GM23338 (cell line): ENCODE measurements around the gene ZDHHC18. TPM values are rescaled to one million over a fixed set of nuclear protein-coding genes. Genes with fewer than 3 reads are reported as not detected.
"Not testable (repeated sequence)": the region's sequence is repeated elsewhere in the genome, so short reads cannot be mapped to it uniquely, and the experiment has no call there.

Experiments used
- ATAC-seq: fragments of 200-7000 bp; cut with Tn5 transposase; 3 replicates; pipeline ENCODE4 v1.9.1; 2020
- DNase-seq: peaks from one replicate; pipeline ENCODE4 v3.0.0-alpha.2; 2015; ENCODE audit warnings: low spot score
- H2AFZ ChIP-seq: fragments of 200-600 bp; sonication (generic); 2 replicates; pipeline ENCODE4 v1.8.0; 2016; ENCODE audit warnings: antibody characterized with exemption, mild to moderate bottlenecking, moderate library complexity
- H3F3A ChIP-seq: fragments of 200-600 bp; sonication (generic); replicated peaks from 2 replicates; pipeline ENCODE4 v1.8.0; 2017; ENCODE audit warnings: antibody characterized with exemption, mixed run types, low read depth
- H3K27ac ChIP-seq: fragments of 200-600 bp; sonication (generic); 2 replicates; pipeline ENCODE4 v1.6.1; 2016; ENCODE audit warnings: low read depth
- H3K27me3 ChIP-seq: fragments of 200-600 bp; sonication (generic); 2 replicates; pipeline ENCODE4 v1.8.0; 2016; ENCODE audit warnings: mild to moderate bottlenecking, mixed run types, moderate library complexity; ENCODE audit not compliant: insufficient read depth
- H3K36me3 ChIP-seq: fragments of 200-600 bp; sonication (generic); 2 replicates; pipeline ENCODE4 v1.8.0; 2016; ENCODE audit warnings: mild to moderate bottlenecking; ENCODE audit not compliant: insufficient read depth
- H3K4me1 ChIP-seq: fragments of 200-600 bp; sonication (generic); 2 replicates; pipeline ENCODE4 v1.8.0; 2016; ENCODE audit warnings: mild to moderate bottlenecking, moderate library complexity; ENCODE audit not compliant: insufficient read depth
- H3K4me2 ChIP-seq: fragments of 200-600 bp; sonication (generic); 2 replicates; pipeline ENCODE4 v1.7.1; 2017; ENCODE audit warnings: mixed run types
- H3K4me3 ChIP-seq: fragments of 200-600 bp; sonication (generic); 2 replicates; pipeline ENCODE4 v1.6.1; 2016; ENCODE audit warnings: mixed run types
- H3K79me2 ChIP-seq: fragments of 200-600 bp; sonication (generic); replicated peaks from 2 replicates; pipeline ENCODE4 v1.8.0; 2017; ENCODE audit warnings: mild to moderate bottlenecking; ENCODE audit not compliant: insufficient read depth
- H3K9me2 ChIP-seq: fragments of 200-600 bp; sonication (generic); 2 replicates; pipeline ENCODE4 v1.8.0; 2017; ENCODE audit not compliant: insufficient read depth
- H4K20me1 ChIP-seq: fragments of 200-600 bp; sonication (generic); replicated peaks from 2 replicates; pipeline ENCODE4 v1.8.0; 2017; ENCODE audit warnings: mild to moderate bottlenecking; ENCODE audit not compliant: insufficient read depth
- H3K27ac Mint-ChIP-seq: 2 replicates; pipeline ENCODE4 v1.8.0; 2020; ENCODE audit warnings: inconsistent platforms, mild to moderate bottlenecking, moderate library complexity, mixed read lengths
- H3K27me3 Mint-ChIP-seq: 3 replicates; pipeline ENCODE4 v1.8.0; 2022; ENCODE audit warnings: low read depth, mild to moderate bottlenecking, moderate library complexity, mixed read lengths, inconsistent platforms; ENCODE audit not compliant: insufficient read depth, poor library complexity
- H3K36me3 Mint-ChIP-seq: 3 replicates; pipeline ENCODE4 v1.8.0; 2021; ENCODE audit warnings: low read depth, mild to moderate bottlenecking, inconsistent platforms, moderate library complexity, mixed read lengths
- H3K4me1 Mint-ChIP-seq: 3 replicates; pipeline ENCODE4 v1.8.0; 2020; ENCODE audit warnings: mild to moderate bottlenecking, inconsistent platforms, mixed read lengths
- H3K4me3 Mint-ChIP-seq: 3 replicates; pipeline ENCODE4 v1.8.0; 2021; ENCODE audit warnings: moderate library complexity, mild to moderate bottlenecking, inconsistent platforms, mixed read lengths
- H3K9me3 Mint-ChIP-seq: 3 replicates; pipeline ENCODE4 v1.8.0; 2020; ENCODE audit warnings: moderate library complexity, mild to moderate bottlenecking, inconsistent platforms, mixed read lengths
- CREB1 ChIP-seq: fragments of 250-450 bp; sonication (Bioruptor Pico); IDR thresholded peaks from 2 replicates; pipeline ENCODE4 v1.5.0; 2020; ENCODE audit warnings: low read depth, mild to moderate bottlenecking, moderate library complexity
- CTCF ChIP-seq, 2 experiments: fragments of 200-600 bp in 1 of 2; sonication (generic) in 1 of 2; conservative IDR thresholded peaks; 2 replicates each; pipeline versions ENCODE4 v1.5.1 to v1.6.1; 2016 to 2017; ENCODE audit warnings: antibody characterized with exemption in 2 of 2, low read depth in 2 of 2, mild to moderate bottlenecking in 2 of 2, moderate library complexity in 1 of 2
- EZH2 ChIP-seq: fragments of 200-600 bp; sonication (generic); IDR thresholded peaks from one replicate; pipeline ENCODE4 v1.8.0; 2017; ENCODE audit warnings: antibody characterized with exemption, mild to moderate bottlenecking, low read depth; ENCODE audit not compliant: unreplicated experiment
- EZH2phosphoT487 ChIP-seq: fragments of 200-600 bp; sonication (generic); IDR thresholded peaks from one replicate; pipeline ENCODE4 v1.8.1; 2018; ENCODE audit warnings: antibody characterized with exemption; ENCODE audit not compliant: unreplicated experiment
- JUNB ChIP-seq: IDR thresholded peaks from one replicate; pipeline ENCODE4 v1.6.1; 2016; ENCODE audit warnings: antibody characterized with exemption; ENCODE audit not compliant: unreplicated experiment
- POLR2AphosphoS5 ChIP-seq: IDR thresholded peaks from 2 replicates; pipeline ENCODE4 v1.6.1; 2016; ENCODE audit warnings: antibody characterized with exemption, low read depth
- REST ChIP-seq: IDR thresholded peaks from one replicate; pipeline ENCODE4 v1.6.1; 2018; ENCODE audit warnings: antibody characterized with exemption; ENCODE audit not compliant: unreplicated experiment
- STAT1 ChIP-seq: IDR thresholded peaks from one replicate; pipeline ENCODE4 v1.6.1; 2016; ENCODE audit warnings: antibody characterized with exemption; ENCODE audit not compliant: unreplicated experiment
- ZNF114 ChIP-seq: fragments of 250-450 bp; sonication (Bioruptor Pico); IDR thresholded peaks from 2 replicates; pipeline ENCODE4 v1.5.0; 2020; ENCODE audit warnings: mild to moderate bottlenecking, moderate library complexity
- ZNF331 ChIP-seq: fragments of 250-450 bp; sonication (Bioruptor Pico); IDR thresholded peaks from 2 replicates; pipeline ENCODE4 v1.5.0; 2020; ENCODE audit warnings: low read depth, mild to moderate bottlenecking, moderate library complexity
- ZNF462 ChIP-seq: fragments of 250-450 bp; sonication (Bioruptor Pico); IDR thresholded peaks from 2 replicates; pipeline ENCODE4 v1.5.0; 2020; ENCODE audit warnings: mild to moderate bottlenecking, moderate library complexity
- polyA plus RNA-seq: library from polyadenylated mRNA; unstranded; fragments of >200 nt; fragmentation: Nextera tagmentation; extraction: Ambion mirVana; gene quantifications from 2 replicates; pipeline ENCODE4 v1.2.1, GENCODE V29; 2016
- total RNA-seq: library from RNA; depleted of rRNA; stranded (reverse); fragments of >200 nt; shearing (Covaris generic); gene quantifications from 2 replicates; pipeline ENCODE4 v1.2.3, GENCODE V29; 2014

ZDHHC18 gene
- total and polyA plus RNA-seq, 2 experiments from 2014 or later = 6.3 to 26.8 TPM

- not testable (repeated sequence) for H3K9me3 Mint-ChIP-seq, ATAC-seq, H3K27me3 ChIP-seq, H3K4me2 ChIP-seq, H3K4me3 ChIP-seq, H3K36me3 ChIP-seq, H3K4me3 Mint-ChIP-seq, H3K4me1 Mint-ChIP-seq, H3K36me3 Mint-ChIP-seq, H2AFZ ChIP-seq, H3K27ac Mint-ChIP-seq, H3K79me2 ChIP-seq, H3K27me3 Mint-ChIP-seq, H3K9me2 ChIP-seq, H3K4me1 ChIP-seq, H3F3A ChIP-seq, DNase-seq, H3K27ac ChIP-seq, H4K20me1 ChIP-seq
Observed at GRCh38 chr1:26873097-26873496, 46.6 kb downstream of the ZDHHC18 start.

- peak overlapping the region; percentile 56 for H3K27ac ChIP-seq
- H3K9me2 ChIP-seq = no peaks in the 10 kb centered on the region
- no peaks in the 10 kb centered on the region for H3K79me2 ChIP-seq
- no peak overlapping the region for H2AFZ ChIP-seq
- H3K4me1 ChIP-seq = peaks cover 4% of the 10 kb centered on the region; the same call in 1 of the 2 replicates
- 0 out of 2 replicates have a peak, but pooled peaks cover 9% of the 10 kb centered on the region for H3K36me3 ChIP-seq
- peaks cover 7% of the 10 kb centered on the region; the same call in 2 of the 3 replicates for H3K4me1 Mint-ChIP-seq
- H3K9me3 Mint-ChIP-seq = no peaks in the 10 kb centered on the region
- peaks cover 12% of the 10 kb centered on the region; the same call in 1 of the 2 replicates for H3F3A ChIP-seq
- H4K20me1 ChIP-seq = no peaks in the 10 kb centered on the region; the same call in none of the 2 replicates
- no peaks in the 10 kb centered on the region for H3K27me3 ChIP-seq
- peak; percentile 39 for DNase-seq
- H3K4me2 ChIP-seq = no peak overlapping the region
- H3K4me3 ChIP-seq = no peak overlapping the region
- no peak overlapping the region for H3K4me3 Mint-ChIP-seq
- peak overlapping the region; percentile 37; the same call in 1 of the 2 replicates for H3K27ac Mint-ChIP-seq
- H3K36me3 Mint-ChIP-seq = peaks cover 13% of the 10 kb centered on the region; the same call in 2 of the 3 replicates
- ATAC-seq = peak; percentile 40; the same call in 2 of the 3 replicates
- H3K27me3 Mint-ChIP-seq = peaks cover 2% of the 10 kb centered on the region
- TF ChIP-seq EZH2 = no peak
- no peak for TF ChIP-seq ZNF462
- TF ChIP-seq STAT1 = no peak
- TF ChIP-seq CTCF (conservative IDR thresholded peaks at IDR 0.05; ENCODE audit: low read depth in 2 of 2) = no peak
- TF ChIP-seq ZNF331 (CRISPR knock-in tag) = no peak
- no peak for TF ChIP-seq JUNB
- no peak for TF ChIP-seq REST
- TF ChIP-seq POLR2AphosphoS5 = no peak
- no peak for TF ChIP-seq EZH2phosphoT487
- no peak for TF ChIP-seq CREB1 (CRISPR knock-in tag)
- no peak for TF ChIP-seq ZNF114 (CRISPR knock-in tag)
Observed at GRCh38 chr1:26874896-26875295, 48.4 kb downstream of the ZDHHC18 start.
